Activated naive CD4-positive, alpha-beta T cell treated with Interleukin-2 at 50 U/mL for 16 hours (primary cell): ENCODE data around the gene IQCE.
"Not testable (repeated sequence)": the region's sequence is repeated elsewhere in the genome, so short reads cannot be mapped to it uniquely, and the experiment has no call there.

ENCODE experiments used
- DNase-seq: peaks from one replicate; pipeline ENCODE4 v3.0.0-alpha.2; 2020

IQCE gene

DNA sequence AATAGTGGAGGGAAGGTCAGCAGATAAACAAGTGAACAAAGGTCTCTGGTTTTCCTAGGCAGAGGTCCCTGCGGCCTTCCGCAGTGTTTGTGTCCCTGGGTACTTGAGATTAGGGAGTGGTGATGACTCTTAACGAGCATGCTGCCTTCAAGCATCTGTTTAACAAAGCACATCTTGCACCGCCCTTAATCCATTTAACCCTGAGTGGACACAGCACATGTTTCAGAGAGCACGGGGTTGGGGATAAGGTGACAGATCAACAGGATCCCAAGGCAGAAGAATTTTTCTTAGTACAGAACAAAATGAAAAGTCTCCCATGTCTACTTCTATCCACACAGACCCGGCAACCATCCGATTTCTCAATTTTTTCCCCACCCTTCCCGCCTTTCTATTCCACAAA is 25.2 kb upstream of the IQCE start:
- not testable (repeated sequence) for DNase-seq

DNA sequence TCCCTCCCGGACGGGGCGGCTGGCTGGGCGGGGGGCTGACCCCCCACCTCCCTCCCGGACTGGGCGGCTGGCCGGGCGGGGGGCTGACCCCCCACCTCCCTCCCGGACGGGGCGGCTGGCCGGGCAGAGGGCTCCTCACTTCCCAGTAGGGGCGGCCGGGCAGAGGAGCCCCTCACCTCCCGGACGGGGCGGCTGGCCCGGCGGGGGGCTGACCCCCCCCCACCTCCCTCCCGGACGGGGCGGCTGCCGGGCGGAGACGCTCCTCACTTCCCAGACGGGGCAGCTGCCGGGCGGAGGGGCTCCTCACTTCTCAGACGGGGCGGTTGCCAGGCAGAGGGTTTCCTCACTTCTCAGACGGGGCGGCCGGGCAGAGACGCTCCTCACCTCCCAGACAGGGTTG is 24.6 kb upstream of the IQCE start:
- not testable (repeated sequence) for DNase-seq

DNA sequence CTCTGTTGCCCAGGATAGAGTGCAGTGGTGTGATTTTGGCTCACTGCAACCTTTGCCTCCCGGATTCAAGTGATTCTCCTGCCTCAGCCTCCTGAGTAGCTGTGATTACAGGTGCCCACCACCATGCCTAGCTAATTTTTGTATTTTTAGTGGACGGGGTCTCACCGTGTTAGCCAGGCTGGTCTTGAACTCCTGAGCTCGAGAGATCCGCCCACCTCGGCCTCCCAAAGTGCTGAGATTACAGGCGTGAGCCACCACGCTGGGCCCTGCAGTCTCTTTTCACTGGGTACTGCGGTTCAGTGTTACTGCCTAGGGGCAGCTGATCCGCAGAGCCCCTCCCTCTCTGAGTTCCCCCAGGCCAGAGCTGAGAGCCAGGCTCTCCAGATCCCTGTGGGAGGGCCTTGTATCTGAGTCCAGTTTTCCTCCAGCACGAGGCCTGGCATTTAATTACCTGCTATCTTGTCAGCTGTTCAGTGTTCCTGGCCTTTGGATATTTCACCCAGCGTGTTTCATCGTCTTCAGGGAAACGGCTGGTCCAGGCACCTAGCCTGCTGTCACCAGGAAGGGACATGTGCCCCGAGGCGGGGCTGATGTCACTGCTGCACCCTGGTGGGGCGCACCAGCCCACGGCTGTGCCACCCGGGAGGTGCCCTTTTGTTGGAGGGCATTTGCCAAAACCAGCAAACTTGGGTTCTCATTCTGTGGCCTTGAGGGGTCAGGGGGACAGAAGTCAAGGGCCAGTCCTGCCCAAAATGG is 22.7 kb upstream of the IQCE start:
- not testable (repeated sequence) for DNase-seq

DNA sequence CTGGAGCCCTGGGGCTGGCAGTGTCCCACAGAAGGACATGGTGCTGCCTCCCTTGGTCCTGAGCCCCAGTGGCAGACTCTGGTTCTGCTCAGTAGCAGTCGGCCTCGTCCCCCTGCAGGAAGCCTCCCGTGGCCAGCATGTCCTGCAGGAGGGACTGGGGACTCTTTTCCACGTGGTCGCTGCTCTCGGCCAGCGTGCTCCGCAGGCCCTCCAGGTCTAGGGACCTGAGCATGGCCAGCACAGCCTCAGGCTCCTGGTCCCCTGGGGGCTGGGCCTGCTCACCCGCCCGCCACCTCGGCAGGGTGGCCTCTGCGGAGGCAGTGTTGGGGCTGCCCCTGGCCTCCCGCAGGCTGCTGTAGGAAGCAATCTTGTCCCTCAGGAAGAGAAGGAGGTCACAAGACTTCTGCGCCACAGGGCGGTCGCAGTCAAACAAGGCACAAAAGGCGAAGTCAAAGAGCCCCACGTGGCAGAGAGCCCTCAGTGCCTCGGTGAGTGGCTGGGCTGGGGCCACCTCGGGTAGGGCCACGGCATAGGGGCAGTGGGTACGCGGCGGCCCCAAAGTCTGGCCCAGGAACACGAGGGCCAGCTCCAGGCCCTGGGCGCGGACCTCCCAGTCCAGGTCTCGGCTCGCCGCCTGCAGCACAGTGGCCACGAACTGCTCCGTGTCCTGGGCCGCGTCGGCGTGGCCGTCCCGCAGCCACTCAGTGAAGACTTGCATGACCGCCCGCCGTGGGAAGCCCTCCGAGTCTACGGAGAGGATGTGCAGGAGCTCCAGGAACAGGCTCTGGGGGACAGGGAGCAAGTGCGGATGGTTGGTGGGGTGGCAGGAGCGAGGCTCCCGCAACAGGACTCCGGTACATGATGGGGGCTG is 20.6 kb upstream of the IQCE start:
- no peak for DNase-seq

DNA sequence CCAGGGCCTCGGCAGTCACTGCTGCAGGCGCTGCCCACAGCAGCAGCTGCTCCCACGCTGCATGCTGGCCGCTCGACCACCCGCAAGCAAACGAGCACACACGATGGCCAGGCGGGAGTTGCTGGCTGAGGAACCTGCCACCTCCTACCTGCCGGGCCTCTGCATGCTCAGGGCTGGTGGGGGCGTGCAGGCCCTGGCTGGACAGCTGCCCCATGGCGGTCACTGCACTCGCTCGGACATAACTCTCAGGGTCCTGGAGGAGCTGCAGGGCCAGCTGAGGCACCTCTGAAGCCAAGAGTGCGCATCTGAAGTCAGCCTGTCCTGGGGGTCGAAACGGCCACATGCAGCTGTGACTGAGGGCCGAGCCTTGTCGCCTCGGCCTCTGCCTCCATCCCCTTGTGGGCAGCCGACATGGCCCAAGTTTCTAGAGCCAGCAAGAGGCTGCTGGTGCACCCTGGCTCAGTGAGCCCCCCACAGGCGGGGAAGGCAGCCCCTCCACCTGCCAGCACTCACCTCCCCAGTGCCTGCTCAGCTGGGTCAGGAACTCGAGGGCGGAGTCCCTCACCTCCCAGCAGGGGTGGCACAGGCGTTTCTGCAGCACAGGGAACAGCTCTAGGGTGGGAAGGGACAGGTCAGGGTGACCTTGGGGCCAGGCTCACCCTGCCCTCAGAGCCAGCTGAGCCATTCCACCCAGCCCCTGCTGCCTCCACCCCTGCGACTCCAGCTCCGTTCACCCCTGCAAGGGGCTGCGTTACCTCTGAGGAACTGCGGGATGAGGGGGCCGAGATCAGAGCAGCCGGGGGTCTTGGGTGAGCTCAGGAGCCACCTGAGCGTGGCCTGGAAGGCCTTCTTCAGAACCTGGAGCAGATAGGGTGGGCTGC is 19.5 kb upstream of the IQCE start:
- DNase-seq: no peak

DNA sequence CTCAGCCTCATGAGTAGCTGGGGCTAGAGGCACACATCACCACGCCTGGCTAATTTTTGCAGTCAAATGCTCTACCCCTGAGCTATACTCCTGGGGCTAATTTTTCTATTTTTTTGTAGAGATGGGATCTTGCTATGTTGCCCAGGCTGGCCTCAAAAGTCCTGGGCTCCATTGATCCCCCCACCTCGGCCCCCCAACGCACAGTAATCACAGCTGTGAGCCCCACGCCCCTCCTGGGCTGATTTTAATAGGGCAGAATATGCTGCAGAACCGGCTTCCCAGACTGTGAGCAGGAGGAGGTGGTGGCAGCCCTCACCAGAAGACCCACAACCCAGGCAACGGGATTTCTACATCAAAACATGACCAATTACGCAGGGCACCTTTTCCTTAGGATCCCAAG is 18.6 kb upstream of the IQCE start:
- no peak for DNase-seq

DNA sequence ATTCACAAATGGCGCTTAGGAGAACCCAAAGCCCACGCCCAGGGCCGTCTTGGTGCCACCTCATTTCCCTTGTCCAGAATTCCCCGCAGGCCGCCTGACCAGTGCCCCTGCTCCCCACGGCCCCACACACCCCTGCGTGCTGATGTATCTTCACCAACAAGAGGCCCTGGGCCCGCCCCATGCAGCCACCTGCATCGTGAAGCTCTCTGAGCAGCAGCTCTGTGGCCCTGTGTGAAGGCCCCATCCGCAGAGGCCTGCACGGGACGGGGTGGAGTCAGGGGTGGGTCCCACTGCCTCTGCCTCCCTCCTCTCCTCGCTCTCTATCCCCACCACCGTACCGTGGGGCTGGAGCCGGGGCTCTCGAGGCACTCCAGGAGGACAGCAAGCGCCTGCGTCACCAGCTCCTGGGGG is 18.1 kb upstream of the IQCE start:
- no peak for DNase-seq

DNA sequence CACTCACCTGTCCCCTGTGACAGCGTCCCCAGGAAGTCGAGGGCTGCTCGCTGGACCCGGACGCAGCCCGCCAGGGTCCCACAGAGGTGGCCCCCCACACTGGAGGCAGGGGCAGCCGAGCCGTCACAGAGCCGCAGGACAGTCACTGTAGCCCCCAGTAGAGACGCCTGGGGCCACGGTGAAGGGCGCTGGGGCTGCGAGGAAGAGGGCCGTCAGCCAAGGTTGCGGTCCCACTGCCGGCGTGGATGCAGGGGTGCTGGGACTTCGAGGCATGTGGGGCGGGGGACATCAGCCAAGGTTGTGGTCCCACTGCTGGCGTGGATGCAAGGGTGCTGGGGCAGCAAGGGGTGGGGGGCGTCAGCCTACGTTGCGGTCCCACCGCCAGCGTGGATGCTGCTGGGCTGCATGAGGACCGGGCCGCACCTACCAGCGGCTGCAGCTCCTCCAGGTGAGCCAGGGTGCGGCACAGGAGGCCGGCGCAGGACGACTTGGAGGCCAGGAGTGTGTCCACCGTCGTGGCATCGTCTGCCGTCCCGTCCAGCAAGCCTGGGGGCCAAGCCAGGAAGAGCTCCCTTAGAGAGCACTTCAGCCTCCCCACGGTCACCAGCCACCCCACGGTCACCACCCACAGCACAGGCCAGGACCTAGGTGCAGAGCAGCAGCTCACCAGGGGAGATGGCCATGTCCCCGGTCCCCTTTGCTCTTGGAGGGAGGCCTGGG is 17.3 kb upstream of the IQCE start:
- DNase-seq: no peak

DNA sequence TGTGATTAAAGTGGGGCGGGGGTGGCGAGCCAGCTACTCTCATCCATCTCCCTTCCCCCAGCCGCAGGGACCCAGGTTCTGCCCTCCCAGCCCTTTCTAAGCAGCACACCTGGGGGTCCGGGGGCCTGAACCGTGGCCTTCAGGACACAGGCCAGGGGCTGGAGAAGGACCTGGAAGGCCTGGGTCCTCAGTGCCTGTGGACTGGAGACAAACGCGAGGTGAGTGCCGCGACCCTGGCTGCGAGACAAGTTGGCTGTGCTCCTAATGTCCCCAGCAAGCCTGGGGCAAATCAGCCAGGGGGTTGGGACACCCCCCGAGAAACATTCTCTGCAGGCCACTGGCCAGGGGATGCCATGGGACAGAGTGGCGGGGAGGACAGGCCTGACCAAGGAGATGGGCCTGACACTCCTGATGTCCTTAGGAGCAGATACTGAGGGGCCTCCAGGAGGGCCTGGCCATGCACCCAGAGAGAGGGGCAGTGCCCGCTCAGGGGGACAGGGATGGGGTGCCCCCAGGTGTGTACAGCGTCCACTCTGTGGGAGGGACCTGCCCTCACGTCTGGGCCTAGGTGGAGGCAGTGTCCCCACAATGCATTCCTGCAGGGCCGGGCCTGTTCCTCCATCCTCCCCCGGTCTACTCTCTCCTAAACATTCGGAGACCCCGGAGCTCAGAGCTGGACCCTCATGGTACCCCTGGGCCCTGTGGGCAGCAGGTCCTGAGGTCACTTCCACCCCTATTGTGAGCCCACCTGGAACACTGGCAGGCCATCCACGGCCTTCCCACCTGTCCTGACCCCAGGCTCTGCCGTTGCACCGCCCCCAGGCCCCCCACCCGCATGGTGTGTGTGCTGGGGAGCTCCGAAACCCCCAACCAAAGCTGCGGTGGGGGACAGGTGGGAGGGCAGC is 16.5 kb upstream of the IQCE start:
- DNase-seq: no peak

DNA sequence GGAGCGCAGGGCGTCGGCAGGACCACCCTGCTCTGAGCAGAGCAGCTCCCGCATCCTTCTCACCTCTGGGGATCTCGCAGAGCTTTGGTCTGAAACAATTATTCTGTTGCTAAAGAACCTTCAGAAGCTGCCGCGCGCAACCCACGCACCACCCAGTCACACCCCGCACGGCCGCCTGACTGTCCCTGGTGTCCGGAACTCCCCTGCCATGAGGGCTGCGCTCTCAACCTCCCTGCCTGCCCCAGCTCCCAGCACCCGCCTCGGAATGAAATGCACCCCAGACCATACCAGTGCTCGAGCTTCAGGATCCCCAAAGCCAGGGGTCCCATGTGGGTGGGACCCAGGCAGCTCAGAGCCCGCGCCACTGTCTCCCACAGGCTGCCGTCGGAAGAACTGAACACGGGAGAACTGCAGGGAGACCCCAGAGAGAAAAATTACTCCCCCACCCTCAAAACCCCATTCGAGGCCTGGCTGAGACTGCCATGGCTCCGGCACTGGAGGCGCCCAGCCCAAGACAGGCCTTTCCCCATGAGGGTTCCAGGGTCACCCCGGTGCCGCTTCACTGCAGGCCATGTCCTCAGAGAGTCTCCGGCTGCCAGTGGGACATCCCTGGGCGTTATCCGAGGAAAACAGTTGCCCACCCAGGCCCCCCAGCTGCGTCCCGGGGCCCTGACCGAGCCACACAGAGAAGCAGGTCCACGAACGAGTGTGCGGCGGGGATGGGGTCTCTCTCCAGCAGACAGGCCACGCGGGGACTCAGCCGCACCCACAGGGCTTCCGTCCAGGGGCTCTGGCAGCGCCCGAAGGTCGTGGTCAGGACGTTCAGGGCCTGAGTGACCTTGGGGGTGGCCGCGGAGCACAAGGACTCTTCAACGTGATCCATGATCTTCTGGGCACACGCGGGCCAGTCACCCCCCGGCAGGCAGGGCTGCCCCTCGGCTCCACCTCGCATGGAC is 15.6 kb upstream of the IQCE start:
- no peak for DNase-seq

DNA sequence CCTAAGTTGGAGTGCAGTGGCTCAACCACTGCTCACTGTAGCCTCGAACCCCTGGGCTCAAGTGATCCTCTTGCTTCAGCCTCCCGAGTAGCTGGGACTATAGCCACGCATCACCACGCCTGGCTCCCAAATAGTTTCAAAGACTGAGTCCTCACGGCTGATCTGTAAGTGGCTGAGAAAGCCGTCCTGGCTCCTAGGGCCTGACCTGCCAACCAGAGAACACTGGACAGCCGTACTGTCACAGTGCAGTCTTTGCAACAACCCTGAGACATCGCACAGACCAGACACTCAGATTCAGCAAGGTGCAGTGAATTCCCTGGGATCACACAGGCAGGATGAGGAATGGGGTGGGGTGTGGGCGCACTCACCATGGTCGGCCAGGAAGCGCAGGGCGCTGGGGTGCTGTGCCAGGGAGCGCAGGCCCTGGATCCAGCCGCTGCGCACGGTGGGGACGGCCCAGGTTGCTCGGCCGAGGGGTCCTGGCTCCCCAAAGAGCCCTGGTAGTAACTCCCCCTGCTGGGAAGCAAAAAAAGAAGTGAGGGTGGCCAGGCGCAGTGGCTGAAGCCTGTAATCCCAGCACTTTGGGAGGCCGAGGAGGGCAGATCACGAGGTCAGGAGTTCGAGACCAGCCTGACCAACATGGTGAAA is 14.1 kb upstream of the IQCE start:
- DNase-seq: no peak

DNA sequence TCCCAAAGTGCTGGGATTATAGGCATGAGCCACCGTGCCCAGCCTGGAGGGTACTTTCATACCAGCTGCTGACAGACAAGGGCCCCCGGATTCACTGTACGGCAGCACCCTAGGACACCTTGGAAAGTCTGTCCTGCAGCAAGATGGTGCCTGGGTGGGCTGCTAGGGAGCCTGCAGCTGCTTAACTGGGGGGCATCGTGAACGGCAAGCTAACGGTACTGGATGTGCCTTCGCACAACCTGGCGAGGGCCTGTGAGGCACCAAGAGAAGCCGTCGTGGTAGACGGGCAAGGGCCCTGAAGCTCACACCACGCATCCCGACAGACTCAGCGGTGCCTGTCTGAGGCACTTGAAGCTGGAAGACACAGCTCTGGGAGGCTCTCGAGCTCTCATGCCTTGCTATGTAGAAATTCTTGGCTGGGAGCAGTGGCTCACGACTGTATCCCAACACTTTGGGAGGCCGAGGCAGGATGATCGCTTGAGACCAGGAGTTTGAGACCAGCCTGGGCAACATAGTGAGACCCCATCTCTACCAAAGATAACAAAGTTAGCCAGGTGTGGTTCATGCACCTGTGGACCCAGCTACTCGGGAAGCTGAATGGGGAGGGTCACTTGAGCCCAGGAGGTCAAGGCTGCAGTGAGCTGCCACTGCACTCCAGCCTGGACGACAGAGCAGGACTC is 12.9 kb upstream of the IQCE start:
- no peak for DNase-seq

DNA sequence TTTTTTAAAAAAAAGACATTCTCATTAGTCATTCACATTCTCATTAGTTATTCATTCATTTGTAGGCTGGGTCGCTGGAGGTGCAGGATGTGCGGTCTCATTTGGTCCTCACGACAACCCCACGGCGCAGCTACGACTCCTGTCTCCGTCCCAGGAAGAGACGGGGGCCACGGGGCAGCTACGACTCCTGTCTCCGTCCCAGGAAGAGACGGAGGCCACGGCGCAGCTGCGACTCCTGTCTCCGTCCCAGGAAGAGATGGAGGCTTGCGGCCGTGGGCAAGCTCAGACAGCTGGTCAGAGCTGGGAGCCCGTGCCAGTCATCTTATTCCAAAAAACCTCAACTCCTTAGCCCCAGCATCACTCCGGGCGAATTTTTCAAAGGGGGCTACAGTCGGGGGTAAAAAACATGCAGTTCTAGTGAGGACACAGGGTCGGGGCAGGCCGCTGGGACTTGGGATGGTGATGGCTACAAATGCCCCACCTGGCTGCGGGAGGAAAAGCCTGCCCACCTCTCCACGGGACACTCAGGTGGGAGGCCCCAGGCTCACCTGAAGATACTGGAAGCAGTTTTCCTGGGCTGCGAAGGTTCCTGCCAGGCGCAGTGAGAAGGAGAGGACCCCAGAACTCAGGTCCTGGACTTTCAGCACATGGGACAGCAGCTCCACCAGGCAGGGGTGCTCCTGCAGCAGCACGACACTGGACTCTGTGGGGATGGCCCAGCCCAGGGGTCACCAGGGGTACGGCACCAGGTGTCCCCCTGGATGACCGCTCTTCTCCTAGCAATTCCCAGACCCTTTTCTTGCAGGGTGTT is 11.8 kb upstream of the IQCE start:
- DNase-seq: no peak

DNA sequence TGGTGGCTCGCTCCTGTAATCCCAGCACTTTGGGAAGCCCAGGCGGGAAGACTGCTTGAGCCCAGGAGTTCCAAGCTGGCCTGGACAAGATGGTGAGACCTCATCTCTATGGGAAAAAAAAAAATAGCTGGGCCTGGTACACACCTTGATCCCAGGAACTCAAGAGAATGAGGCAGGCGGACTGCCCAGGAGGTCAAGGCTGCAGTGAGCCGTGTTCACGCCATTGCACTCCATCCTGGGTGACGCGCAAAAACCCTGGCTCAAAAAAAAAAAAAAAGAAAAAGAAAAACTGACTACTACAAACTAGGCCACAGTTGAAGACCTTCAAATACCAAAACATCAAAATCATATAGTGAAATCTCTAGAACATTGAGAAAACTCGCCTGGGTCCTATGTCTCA is 7.4 kb upstream of the IQCE start:
- no peak for DNase-seq

DNA sequence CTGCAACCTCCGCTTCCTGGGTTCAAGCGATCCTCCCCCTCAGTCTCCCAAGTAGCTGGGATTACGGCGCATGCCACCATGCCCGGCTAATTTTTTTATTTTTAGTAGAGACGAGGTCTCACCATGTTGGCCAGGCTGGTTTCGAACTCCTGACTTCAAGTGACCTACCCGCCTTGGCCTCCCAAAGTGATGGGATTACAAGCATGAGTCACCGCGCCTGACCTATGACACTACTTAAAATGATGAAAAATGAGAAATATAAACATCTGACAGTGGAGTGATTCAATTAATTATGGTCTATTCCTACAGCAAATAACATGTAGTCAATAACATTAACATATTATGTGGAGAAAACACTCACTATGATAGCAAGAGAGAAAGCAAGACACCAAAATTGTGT is 5.7 kb upstream of the IQCE start:
- no peak for DNase-seq

DNA sequence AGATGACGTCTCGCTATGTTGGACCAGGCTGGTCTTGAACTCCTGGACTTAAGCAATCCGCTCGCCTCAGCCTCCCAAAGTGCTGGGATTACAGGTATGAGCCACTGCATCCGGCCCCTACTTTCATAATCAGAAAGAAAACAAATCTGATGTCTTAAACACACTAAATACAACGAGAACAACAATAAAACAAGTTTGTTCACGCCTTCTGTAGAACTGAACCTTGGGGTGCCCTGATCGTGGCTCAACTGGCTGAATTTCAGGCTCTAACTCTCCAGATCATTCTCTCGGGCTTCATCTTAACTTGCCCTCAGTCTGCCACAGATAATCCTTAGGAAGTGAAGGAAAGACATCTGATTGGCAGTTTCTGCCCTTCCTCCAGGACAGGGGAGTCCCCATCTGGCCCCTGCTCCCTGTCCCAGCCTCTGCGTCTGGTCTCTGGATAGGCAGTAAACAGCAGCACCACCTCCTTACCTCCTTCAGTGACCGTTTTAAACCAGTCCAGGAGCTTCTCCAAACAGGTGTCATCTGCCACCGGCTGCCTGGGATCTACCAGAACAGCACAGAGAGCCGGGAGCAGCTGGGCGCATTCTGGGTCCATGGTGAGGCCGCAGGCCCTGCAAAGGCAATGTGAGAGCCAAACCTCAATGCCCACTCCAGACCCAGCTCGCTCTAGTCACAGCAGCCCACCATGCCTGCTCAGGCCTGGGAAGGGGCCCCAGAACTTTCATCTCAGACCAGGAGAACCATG is 4.8 kb upstream of the IQCE start:
- DNase-seq: no peak

DNA sequence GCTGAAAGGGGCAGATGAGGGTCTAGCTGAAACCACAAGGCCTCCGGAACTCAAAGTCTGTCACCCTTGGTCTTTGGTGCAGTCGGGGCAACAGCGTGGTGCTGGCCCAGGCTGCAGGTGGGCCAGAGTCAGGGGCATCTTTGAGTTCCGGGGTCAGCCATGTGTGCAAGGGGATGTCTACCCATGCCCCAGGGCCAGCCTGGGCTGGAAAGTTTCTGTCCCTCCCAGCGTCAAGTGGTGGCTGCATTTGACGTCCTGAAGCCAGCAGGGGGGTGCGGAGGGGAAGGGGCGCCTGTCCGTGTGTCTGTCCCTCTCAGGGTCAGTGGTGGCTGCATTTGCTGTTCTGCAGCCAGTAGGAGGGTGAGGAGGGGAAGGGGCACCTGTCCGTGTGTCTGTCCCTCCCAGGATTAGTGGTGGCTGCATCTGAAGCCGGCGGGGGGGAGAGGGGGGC is 4.1 kb upstream of the IQCE start:
- no peak for DNase-seq
